WI38 (cell line): Measurements from ENCODE around the gene RPEL1.

Experiments
- H3K4me3 ChIP-seq: 2 replicates; pipeline ENCODE4 v1.5.1; 2011; ENCODE audit warnings: low read depth, mild to moderate bottlenecking, control low read depth, low read length
- TF ChIP-seq, protein P1 (sequence below): IDR thresholded peaks from 2 replicates; pipeline ENCODE4 v1.5.1; 2012; ENCODE audit warnings: low read depth, mild to moderate bottlenecking, control low read depth, low read length

RPEL1 gene

DNA sequence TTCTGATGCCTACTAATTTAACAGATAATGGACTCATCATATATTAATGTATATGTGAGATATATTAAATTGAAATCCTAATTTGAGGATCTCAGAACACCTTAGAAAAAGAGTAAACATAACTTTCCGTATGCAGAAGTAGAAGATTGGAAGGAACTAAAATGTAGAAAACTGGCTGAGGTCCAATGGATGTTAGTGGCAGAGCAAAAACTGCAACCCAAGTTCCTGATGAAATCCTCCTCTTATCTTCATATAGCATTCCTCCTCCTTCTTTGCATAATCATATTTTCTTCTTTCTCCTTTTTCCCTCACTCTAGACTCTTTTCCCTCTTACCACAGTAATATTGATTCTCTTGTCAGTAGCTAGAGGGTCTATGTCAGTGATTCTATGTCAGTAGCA lies 37.3 kb downstream of the RPEL1 start:
- TF ChIP-seq, protein P1, sequence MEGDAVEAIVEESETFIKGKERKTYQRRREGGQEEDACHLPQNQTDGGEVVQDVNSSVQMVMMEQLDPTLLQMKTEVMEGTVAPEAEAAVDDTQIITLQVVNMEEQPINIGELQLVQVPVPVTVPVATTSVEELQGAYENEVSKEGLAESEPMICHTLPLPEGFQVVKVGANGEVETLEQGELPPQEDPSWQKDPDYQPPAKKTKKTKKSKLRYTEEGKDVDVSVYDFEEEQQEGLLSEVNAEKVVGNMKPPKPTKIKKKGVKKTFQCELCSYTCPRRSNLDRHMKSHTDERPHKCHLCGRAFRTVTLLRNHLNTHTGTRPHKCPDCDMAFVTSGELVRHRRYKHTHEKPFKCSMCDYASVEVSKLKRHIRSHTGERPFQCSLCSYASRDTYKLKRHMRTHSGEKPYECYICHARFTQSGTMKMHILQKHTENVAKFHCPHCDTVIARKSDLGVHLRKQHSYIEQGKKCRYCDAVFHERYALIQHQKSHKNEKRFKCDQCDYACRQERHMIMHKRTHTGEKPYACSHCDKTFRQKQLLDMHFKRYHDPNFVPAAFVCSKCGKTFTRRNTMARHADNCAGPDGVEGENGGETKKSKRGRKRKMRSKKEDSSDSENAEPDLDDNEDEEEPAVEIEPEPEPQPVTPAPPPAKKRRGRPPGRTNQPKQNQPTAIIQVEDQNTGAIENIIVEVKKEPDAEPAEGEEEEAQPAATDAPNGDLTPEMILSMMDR: no peak
- no peak overlapping the region for H3K4me3 ChIP-seq

DNA sequence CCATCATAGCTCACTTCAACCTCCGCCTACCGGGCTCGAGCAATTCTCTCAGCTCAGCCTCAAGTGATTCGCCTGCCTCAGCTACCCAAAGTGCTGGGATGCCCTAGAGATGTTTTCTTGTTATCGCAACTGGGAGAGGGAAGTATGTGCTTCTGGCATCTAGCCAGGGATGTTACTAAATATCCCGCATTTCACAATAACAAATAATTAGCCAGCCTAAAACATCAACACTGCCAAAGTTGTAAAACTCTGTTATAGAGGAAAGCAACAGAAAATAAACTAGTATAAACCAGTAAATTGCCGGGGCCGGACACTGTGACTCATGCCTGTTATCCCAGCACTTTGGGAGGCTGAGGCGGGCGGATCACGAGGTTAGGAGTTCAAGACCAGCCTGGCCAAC lies 38.5 kb downstream of the RPEL1 start:
- H3K4me3 ChIP-seq: no peak overlapping the region
- TF ChIP-seq, protein P1: no peak

DNA sequence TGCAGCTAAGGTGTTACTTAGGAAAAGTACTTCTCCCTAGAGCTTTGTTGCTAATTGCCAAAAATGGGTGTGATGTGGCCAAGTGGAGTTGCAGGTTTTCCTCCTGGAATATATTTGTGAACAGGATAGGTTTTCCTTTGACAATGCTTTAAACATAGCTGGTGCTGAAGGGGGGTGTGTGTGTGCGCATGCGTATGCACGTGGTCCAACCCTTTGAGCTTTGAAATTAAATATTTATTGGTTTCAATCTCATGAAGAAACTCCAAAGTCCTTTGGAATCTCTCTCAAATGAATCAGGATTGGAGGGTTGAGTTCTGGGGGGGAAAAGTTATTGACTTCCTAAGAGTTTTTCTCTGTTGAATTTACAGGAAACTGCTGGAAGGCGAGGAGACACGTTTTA lies 42.3 kb downstream of the RPEL1 start:
- TF ChIP-seq, protein P1: no peak
- no peak overlapping the region for H3K4me3 ChIP-seq

DNA sequence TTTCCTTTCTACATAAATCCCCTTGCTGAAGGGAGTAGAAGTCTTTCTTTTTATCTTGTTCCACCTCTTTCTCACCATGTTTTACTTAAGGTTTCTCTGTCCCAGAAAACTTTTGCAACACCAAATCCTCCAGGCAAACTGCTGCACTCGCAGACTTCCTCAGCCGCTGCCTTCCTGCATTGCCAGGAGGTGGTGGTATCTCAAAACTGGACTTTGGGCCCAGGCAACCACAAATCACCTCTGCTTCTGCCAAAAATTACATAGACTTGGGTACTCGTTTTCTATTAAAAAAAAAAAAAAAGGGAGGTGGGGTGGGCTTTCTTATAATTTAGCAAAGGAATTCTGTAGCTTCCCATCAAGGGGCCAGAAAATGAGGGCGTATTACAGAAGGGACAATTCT lies 45.9 kb downstream of the RPEL1 start:
- TF ChIP-seq, protein P1: no peak
- H3K4me3 ChIP-seq: no peak overlapping the region

DNA sequence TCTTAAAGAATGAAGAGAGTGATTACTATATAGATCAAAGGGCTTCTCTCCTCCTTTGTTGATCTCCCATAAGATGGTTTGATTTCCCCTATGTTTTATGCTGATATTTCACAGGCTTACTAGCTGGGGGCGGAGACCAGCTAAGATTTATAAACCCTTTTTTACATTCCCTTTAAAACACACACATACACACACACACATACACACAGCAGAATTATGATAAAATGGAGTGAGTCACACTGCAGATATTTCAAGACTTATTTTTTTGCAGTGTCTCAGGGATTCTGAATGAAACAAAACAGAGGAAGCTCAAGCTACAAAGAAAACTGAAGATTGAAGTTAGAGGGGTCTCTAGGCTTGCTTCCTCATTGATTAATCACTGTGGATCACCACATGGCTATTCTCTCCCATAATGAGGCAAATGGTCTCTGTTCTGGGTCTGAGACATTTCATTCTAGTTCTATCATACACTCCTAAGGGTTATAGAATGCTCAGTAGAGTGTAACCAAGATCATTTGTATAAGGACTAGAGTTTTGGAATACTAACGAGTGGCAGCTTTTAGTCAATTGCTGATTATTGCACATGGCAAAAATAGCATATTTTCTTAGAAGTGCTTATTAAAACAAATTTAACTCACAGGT lies 49.8 kb downstream of the RPEL1 start:
- H3K4me3 ChIP-seq: no peak overlapping the region
- TF ChIP-seq, protein P1: no peak
